ENCODE measurements around the gene HLA-DOB. TPM values are rescaled to one million over a fixed set of nuclear protein-coding genes. Genes with fewer than 3 reads are reported as not detected.

HLA-DOB gene
- total RNA-seq, 1 experiment from 2014 or later = 0.79 TPM

DNA sequence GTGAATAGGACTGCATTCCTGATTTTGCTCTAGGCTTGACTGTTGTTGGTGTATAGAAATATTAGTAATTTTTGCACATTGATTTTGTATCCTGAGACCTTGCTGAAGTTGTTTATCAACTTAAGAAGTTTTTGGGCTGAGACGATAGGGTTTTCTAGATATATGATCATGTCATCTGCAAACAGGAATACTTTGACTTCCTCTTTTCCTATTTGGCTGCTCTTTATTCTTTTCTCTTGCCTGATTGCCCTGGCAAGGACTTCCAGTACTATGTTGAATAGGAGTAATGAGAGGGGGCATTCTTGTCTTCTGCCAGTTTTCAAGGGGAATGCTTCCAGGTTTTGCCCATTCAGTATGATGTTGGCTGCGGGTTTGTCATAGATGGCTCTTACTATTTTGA is 13.4 kb downstream of the HLA-DOB start:
- Mint-ChIP-seq H3K27me3 (ENCODE audit: insufficient read depth, unreplicated experiment) (peaks cover 75% of the 10 kb centered on the region), H3K4me1 (ENCODE audit: insufficient read depth, unreplicated experiment) (no peaks in the 10 kb centered on the region), H3K36me3 (ENCODE audit: insufficient read depth, unreplicated experiment) (no peaks in the 10 kb centered on the region), H3K9me3 (ENCODE audit: unreplicated experiment) (peaks cover 8% of the 10 kb centered on the region), H3K27ac (ENCODE audit: low read depth, unreplicated experiment) (no peak overlapping the region), H3K4me3 (ENCODE audit: unreplicated experiment) (no peak overlapping the region)
- POLR2A ChIA-PET = no interaction called here
- CTCF ChIA-PET = interaction anchor here (0.6 to 1.4 kb wide), 3 partner anchors 101 to 1226 kb away, joined by 3 to 6 read pairs (median 3); no protein-coding TSS in a partner anchor
- TF ChIP-seq, protein P1, sequence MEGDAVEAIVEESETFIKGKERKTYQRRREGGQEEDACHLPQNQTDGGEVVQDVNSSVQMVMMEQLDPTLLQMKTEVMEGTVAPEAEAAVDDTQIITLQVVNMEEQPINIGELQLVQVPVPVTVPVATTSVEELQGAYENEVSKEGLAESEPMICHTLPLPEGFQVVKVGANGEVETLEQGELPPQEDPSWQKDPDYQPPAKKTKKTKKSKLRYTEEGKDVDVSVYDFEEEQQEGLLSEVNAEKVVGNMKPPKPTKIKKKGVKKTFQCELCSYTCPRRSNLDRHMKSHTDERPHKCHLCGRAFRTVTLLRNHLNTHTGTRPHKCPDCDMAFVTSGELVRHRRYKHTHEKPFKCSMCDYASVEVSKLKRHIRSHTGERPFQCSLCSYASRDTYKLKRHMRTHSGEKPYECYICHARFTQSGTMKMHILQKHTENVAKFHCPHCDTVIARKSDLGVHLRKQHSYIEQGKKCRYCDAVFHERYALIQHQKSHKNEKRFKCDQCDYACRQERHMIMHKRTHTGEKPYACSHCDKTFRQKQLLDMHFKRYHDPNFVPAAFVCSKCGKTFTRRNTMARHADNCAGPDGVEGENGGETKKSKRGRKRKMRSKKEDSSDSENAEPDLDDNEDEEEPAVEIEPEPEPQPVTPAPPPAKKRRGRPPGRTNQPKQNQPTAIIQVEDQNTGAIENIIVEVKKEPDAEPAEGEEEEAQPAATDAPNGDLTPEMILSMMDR (IDR thresholded peaks at IDR 0.05; ENCODE audit: unreplicated experiment) = no peak
- BruUV-seq (replicated peaks) = no TSS peak
- intact Hi-C loops (cut with micrococcal nuclease) = no loop called here
- no peak for DNase-seq (ENCODE audit: unreplicated experiment)

DNA sequence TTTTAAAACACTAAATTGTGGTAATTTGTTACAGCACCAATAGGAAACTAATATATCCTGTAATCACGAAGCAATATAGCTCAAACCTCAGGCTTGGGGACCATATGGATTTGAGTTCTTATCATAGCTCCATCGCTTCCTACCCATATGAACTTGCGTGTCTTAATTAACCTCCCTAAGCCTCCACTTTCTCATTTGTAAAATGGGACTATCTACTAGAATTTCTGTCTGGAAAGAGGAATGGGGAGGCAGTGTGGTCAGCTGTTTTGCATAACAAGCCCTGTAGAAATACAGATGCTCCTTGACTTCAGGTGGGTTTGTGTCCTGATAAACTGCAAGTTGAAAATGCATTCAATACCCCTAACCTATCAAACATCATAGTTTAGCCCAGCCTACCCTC is 17.1 kb downstream of the HLA-DOB start:
- CTCF ChIA-PET = interaction anchor here (0.6 to 4.3 kb wide), 9 partner anchors 13 to 554 kb away, joined by 3 to 22 read pairs (median 3); no protein-coding TSS in a partner anchor
- DNase-seq (ENCODE audit: unreplicated experiment) = no peak
- intact Hi-C loops (cut with micrococcal nuclease) = loop anchor here (5.0 kb wide), 1 partner anchor 97 kb away; no protein-coding TSS in a partner anchor
- H3K4me1 Mint-ChIP-seq (ENCODE audit: insufficient read depth, unreplicated experiment) = peaks cover 12% of the 10 kb centered on the region
- TF ChIP-seq, protein P1 (IDR thresholded peaks at IDR 0.05; ENCODE audit: unreplicated experiment) = no peak
- peaks cover 76% of the 10 kb centered on the region for H3K27me3 Mint-ChIP-seq (ENCODE audit: insufficient read depth, unreplicated experiment)
- H3K27ac Mint-ChIP-seq (ENCODE audit: low read depth, unreplicated experiment) = no peak overlapping the region
- no peaks in the 10 kb centered on the region for H3K36me3 Mint-ChIP-seq (ENCODE audit: insufficient read depth, unreplicated experiment)
- H3K4me3 Mint-ChIP-seq (ENCODE audit: unreplicated experiment) = no peak overlapping the region
- POLR2A ChIA-PET = interaction anchor here (0.5 to 1.1 kb wide), 3 partner anchors 20 to 612 kb away, joined by 3 to 4 read pairs (median 3); no protein-coding TSS in a partner anchor
- no TSS peak for BruUV-seq (replicated peaks)
- peaks cover 8% of the 10 kb centered on the region for H3K9me3 Mint-ChIP-seq (ENCODE audit: unreplicated experiment)

DNA sequence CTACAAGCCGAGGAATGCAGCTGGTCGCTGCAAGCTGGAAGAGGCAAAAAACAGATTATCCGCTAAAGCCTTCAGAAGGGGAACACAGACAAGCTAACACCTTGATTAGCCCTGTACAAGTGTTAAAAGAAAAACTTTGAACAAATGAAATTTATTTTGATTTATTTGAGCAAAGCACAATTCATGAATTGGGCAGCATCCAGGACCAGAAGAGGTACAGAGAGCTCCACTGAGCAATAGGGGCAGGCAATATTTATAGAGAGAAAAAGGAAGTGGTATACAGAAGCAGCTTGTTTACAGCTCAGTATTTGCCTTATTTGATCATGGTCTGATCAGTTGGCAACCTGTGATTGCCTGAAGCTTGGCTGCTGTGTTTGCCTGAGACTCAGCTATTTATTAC is 17.6 kb downstream of the HLA-DOB start:
- no peak for DNase-seq (ENCODE audit: unreplicated experiment)
- POLR2A ChIA-PET = interaction anchor here (0.5 to 1.1 kb wide), 3 partner anchors 20 to 612 kb away, joined by 3 to 4 read pairs (median 3); no protein-coding TSS in a partner anchor

More for the DNA sequence above, 17.6 kb downstream of the HLA-DOB start:
- CTCF ChIA-PET = interaction anchor here (0.6 to 4.3 kb wide), 9 partner anchors 12 to 681 kb away, joined by 3 to 22 read pairs (median 3); no protein-coding TSS in a partner anchor
- H3K27me3 Mint-ChIP-seq (ENCODE audit: insufficient read depth, unreplicated experiment) = peaks cover 76% of the 10 kb centered on the region
- H3K9me3 Mint-ChIP-seq (ENCODE audit: unreplicated experiment) = peaks cover 8% of the 10 kb centered on the region
- intact Hi-C loops (cut with micrococcal nuclease) = loop anchor here (5.0 kb wide), 1 partner anchor 97 kb away; no protein-coding TSS in a partner anchor
- peaks cover 12% of the 10 kb centered on the region for H3K4me1 Mint-ChIP-seq (ENCODE audit: insufficient read depth, unreplicated experiment)
- H3K36me3 Mint-ChIP-seq (ENCODE audit: insufficient read depth, unreplicated experiment) = no peaks in the 10 kb centered on the region
- no TSS peak for BruUV-seq (replicated peaks)
- H3K27ac Mint-ChIP-seq (ENCODE audit: low read depth, unreplicated experiment) = no peak overlapping the region
- TF ChIP-seq, protein P1 (IDR thresholded peaks at IDR 0.05; ENCODE audit: unreplicated experiment) = no peak
- no peak overlapping the region for H3K4me3 Mint-ChIP-seq (ENCODE audit: unreplicated experiment)
